ENCODE data around the gene CBX8.

DNA sequence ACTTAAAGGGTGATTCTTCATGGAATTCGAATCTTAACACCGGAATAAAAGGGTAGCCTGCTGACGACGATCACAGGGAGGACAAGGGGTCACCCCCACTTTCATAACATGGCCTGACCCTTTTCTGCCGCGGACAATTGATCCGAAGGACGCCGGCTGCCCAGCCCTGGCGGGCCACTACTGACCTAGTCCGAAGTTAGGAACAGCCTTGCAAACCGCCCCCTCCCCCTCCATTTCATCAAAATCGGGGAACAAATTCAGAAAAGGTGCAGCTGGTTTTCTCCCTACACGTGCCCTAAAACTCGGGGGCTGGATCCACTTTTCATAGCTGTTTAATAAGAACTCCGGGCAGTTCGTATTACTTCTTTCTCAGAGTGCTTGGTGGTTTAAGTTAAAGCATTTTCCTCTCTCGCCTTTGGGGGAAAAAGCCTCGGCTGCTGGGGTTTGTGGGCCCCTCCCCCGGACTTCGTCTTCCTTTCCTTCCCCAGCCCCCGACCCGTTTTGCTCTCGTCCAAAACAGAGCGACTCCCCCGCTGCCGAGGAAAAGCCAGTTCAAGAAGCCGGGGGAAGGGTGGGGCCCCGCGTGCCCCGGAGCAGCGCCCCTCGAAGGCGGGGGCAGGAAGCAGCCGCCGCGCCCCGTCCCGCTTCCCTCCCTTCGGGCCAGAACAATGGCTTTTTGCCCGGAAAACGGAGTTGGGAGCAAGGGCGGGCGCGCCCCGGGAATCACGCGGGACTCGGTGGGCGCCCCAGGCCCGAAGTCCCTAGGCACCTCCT lies 19.6 kb downstream of the CBX8 start:
- TF ChIP-seq, protein P1, sequence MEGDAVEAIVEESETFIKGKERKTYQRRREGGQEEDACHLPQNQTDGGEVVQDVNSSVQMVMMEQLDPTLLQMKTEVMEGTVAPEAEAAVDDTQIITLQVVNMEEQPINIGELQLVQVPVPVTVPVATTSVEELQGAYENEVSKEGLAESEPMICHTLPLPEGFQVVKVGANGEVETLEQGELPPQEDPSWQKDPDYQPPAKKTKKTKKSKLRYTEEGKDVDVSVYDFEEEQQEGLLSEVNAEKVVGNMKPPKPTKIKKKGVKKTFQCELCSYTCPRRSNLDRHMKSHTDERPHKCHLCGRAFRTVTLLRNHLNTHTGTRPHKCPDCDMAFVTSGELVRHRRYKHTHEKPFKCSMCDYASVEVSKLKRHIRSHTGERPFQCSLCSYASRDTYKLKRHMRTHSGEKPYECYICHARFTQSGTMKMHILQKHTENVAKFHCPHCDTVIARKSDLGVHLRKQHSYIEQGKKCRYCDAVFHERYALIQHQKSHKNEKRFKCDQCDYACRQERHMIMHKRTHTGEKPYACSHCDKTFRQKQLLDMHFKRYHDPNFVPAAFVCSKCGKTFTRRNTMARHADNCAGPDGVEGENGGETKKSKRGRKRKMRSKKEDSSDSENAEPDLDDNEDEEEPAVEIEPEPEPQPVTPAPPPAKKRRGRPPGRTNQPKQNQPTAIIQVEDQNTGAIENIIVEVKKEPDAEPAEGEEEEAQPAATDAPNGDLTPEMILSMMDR (IDR thresholded peaks at IDR 0.05; ENCODE audit: low read depth, low read length, poor library complexity, severe bottlenecking) = peak; percentile 65
- no peak for TF ChIP-seq EZH2phosphoT487 (IDR thresholded peaks at IDR 0.05; ENCODE audit: borderline replicate concordance, low read length)
